Activated naive CD8-positive, alpha-beta T cell treated with anti-CD3 and anti-CD28 coated beads for 36 hours (primary cell): ENCODE results near the gene FST. TPM values are rescaled to one million over a fixed set of nuclear protein-coding genes. Genes with fewer than 3 reads are reported as not detected.
A peak's percentile ranks its signal among the peaks of the same experiment; 100 is the strongest.

Source experiments
- DNase-seq: peaks from one replicate; pipeline ENCODE4 v3.0.0; 2021
- H3K27ac Mint-ChIP-seq: one replicate; pipeline ENCODE4 v1.8.0; 2022; ENCODE audit warnings: mild to moderate bottlenecking, moderate library complexity, mixed read lengths
- H3K27me3 Mint-ChIP-seq: one replicate; pipeline ENCODE4 v1.8.0; 2022; ENCODE audit warnings: mild to moderate bottlenecking, mixed read lengths
- H3K36me3 Mint-ChIP-seq: one replicate; pipeline ENCODE4 v1.8.0; 2021; ENCODE audit warnings: mild to moderate bottlenecking, mixed read lengths
- H3K4me1 Mint-ChIP-seq: one replicate; pipeline ENCODE4 v1.8.0; 2021; ENCODE audit warnings: mixed read lengths
- H3K4me3 Mint-ChIP-seq: one replicate; pipeline ENCODE4 v1.8.0; 2022; ENCODE audit warnings: mild to moderate bottlenecking, moderate library complexity, mixed read lengths
- H3K9me3 Mint-ChIP-seq: one replicate; pipeline ENCODE4 v1.8.0; 2022; ENCODE audit warnings: mixed read lengths
- total RNA-seq, 2 experiments: library from RNA; stranded (reverse); gene quantifications; one replicate each; pipeline ENCODE4 v1.2.3, GENCODE V29; 2021

Gene FST
- total RNA-seq, 2 experiments from 2014 or later: 0.10 to 0.22 TPM

DNA sequence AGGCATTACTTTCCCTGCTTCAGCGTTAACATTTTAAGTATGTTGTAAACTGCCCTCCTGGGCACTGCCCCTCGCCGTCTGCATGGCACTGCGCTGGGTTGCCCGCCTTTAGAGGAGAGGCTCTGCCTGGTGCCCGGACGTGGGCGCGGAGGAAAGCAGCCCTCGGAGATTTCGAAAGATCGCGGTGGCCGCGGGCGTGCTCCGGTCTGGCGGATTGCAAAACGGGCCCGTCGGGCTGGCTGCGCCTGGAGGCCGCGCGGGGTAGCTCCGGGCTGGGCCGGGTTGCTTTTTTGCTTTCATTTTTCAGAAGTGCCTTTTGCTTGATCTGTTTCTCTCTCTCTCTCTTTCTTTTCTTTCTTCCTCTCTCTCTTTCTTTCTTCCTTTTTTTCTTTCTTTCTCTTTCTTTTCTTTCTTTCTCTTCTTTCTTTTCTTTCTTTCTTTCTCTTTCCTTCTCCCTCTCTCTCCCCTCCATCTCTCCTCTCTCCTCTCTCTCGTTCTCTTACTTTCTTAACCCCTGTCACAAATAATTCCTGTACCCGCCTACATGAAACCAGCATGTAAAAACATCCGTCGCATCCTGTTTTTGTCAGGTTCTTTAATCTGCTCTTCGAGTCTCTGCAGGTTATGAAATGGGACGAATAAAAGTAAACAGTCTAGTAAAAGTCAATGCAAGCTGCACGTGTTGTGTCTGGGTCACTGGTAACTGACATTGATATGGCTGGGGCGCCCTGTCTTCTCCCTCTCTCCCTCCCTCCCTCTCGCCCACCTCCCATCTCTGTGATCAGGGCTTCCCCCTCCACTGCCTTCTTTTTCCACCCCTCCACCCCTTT is 1.7 kb downstream of the FST start:
- Mint-ChIP-seq H3K4me3 (peak overlapping the region; percentile 83), H3K4me1 (peaks cover 24% of the 10 kb centered on the region), H3K27ac (peak overlapping the region; percentile 72), H3K9me3 (no peaks in the 10 kb centered on the region), H3K36me3 (no peaks in the 10 kb centered on the region), H3K27me3 (peaks cover 72% of the 10 kb centered on the region)
- DNase-seq: peak; percentile 77

DNA sequence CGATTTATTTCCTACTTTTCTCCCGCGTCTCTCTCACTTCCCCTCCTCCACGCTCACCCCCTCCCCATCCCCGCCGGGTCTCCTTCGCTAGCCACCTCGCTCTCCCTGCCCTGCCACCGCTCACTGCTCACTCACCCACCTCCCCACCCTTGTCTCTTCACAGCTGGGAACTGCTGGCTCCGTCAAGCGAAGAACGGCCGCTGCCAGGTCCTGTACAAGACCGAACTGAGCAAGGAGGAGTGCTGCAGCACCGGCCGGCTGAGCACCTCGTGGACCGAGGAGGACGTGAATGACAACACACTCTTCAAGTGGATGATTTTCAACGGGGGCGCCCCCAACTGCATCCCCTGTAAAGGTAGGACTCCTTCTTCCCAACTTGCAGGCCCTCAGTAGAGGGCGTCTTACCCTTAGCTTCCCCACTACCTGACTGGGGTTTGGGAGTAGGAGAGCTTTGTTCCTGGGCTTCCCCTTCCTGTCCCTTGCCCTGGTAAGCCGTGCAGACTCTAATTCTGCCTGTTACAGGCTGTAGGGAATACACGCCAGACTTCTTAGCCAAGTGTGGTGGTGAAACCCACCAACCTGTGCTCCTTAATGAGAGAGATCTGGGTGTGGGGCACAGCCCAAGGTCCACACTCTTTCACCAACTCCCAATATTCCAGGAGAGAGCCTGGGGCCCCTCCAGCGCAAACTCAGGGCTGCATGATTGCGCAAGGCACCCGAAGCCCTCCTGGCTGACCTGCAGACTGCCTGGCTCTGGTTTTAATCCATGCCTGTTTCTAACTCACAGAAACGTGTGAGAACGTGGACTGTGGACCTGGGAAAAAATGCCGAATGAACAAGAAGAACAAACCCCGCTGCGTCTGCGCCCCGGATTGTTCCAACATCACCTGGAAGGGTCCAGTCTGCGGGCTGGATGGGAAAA is 2.5 kb downstream of the FST start:
- Mint-ChIP-seq H3K36me3 (no peaks in the 10 kb centered on the region), H3K9me3 (no peaks in the 10 kb centered on the region), H3K27me3 (peaks cover 72% of the 10 kb centered on the region), H3K4me1 (peaks cover 24% of the 10 kb centered on the region), H3K27ac (no peak overlapping the region), H3K4me3 (peak overlapping the region; percentile 83)
- peak; percentile 12 for DNase-seq

DNA sequence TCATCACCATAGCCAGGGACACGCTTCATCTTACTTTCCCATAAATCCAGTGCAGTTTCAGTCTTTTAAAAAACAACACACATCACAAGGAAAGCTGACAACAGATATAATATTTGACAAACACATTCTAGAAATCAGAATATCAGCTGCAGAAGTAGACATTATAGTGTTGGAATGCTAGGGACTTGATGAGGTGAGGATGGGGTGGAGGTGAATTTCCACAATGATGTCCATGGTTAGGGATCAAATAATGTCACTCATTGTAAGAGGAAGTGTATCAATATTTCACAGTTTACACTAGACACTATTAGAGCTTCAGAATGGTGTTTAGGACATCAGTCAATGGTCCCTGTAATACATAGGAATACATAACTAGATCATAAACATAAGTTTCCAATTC is 7.0 kb downstream of the FST start:
- Mint-ChIP-seq H3K27me3 (peaks cover 61% of the 10 kb centered on the region), H3K36me3 (no peaks in the 10 kb centered on the region), H3K4me1 (peaks cover 6% of the 10 kb centered on the region), H3K4me3 (no peak overlapping the region), H3K9me3 (no peaks in the 10 kb centered on the region), H3K27ac (no peak overlapping the region)
- no peak for DNase-seq

DNA sequence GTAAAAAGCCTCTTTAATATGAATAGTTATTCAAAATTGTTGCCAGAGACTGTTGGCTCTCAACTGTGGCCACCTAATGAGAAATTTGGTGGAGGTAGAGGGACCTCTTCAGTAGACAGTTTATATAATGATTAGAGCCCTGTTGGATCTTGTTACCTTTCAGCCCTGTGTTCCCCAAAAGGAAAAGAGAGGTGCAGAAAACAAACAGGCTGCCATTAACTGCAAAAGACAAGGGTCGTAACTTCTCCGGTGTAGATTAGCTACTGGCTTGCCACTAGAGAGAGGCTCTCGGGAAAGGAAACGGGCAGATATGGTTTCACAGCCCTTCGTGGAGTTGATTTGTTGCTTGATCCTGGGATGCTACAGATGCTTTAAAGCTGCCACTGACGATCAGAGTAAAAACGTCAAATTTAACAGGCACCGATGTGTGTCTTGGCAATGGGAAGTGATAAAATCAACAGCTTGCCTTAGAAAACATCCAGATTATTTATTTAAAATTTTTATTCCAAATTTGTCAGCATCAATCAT is 7.8 kb downstream of the FST start:
- H3K36me3 Mint-ChIP-seq: no peaks in the 10 kb centered on the region
- no peak overlapping the region for H3K27ac Mint-ChIP-seq

DNA sequence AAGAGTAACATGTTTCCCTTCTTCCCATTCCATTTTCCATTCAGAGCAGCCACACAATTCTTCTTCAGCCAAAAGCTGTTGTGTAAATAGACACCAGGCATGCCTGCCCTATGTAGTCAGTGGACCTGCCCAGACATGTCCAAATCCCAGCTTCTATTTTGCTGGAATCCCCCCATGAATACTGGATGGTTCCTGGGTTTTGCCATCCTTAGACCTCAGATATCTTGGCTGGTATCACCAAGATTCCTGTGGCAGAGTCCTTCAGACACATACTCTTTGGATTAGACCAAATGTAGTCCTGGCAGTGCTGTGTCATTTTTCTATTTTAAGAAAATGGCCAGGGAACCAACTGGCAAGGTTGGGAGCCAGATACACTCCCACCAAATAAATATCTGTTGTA is 10.3 kb downstream of the FST start:
- peaks cover 44% of the 10 kb centered on the region for H3K27me3 Mint-ChIP-seq
- H3K27ac Mint-ChIP-seq: no peak overlapping the region
- no peaks in the 10 kb centered on the region for H3K36me3 Mint-ChIP-seq
- DNase-seq: no peak
- H3K4me3 Mint-ChIP-seq: no peak overlapping the region
- peaks cover 3% of the 10 kb centered on the region for H3K9me3 Mint-ChIP-seq
- no peaks in the 10 kb centered on the region for H3K4me1 Mint-ChIP-seq

More for the DNA sequence above, 7.8 kb downstream of the FST start:
- peaks cover 53% of the 10 kb centered on the region for H3K27me3 Mint-ChIP-seq
- no peaks in the 10 kb centered on the region for H3K4me1 Mint-ChIP-seq
- H3K4me3 Mint-ChIP-seq: no peak overlapping the region
- no peaks in the 10 kb centered on the region for H3K9me3 Mint-ChIP-seq
- DNase-seq: no peak

DNA sequence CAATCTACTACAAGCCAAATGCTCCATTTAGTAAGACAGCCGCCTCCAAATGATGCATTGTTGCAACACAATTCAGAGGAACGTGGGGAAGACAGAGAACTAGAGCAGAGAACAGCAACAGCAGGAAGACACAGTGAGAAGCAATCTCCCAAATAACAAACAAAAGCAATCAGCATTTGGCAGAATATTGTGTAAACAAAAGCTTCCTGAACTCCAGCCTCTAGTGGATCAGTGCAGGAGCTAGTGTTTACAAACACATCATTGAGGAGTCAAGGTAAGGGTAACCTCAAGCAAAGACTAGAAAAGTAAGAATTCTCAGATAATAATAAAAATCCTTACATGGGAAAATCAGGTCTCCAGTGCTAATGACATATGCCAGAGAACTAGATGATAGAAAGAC is 20.6 kb downstream of the FST start:
- H3K4me1 Mint-ChIP-seq: no peaks in the 10 kb centered on the region
- DNase-seq: no peak
- no peak overlapping the region for H3K4me3 Mint-ChIP-seq
- peaks cover 29% of the 10 kb centered on the region for H3K27me3 Mint-ChIP-seq
- H3K36me3 Mint-ChIP-seq: no peaks in the 10 kb centered on the region
- no peaks in the 10 kb centered on the region for H3K9me3 Mint-ChIP-seq
- H3K27ac Mint-ChIP-seq: no peak overlapping the region

GRCh38 chr5:53503562-53504218 is 23.3 kb downstream of the FST start:
- Mint-ChIP-seq H3K27me3 (peaks cover 19% of the 10 kb centered on the region), H3K9me3 (no peaks in the 10 kb centered on the region), H3K4me3 (no peak overlapping the region), H3K36me3 (no peaks in the 10 kb centered on the region), H3K27ac (no peak overlapping the region), H3K4me1 (no peaks in the 10 kb centered on the region)
- DNase-seq: no peak

DNA sequence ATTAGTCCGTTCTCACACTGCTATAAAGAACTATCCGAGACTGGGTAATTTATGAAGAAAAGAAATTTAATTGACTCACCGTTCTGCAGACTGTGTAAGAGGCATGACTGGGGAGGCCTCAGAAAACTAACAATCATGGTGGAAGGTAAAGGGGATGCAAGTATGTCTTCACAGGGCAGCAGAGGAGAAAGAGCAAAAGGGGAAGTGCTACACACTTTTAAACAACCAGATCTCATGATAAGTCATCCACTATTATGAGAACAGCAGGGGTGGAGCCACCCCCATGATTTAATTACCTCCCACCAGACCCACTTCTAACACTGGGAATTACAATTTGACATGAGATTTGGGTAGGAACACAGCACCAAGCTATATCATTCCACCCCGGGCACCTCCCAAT is 26.6 kb downstream of the FST start:
- Mint-ChIP-seq H3K27me3 (peaks cover 10% of the 10 kb centered on the region), H3K27ac (no peak overlapping the region)

GRCh38 chr5:53508125-53508524 is 27.7 kb downstream of the FST start:
- Mint-ChIP-seq H3K36me3 (no peaks in the 10 kb centered on the region), H3K27ac (no peak overlapping the region), H3K4me1 (no peaks in the 10 kb centered on the region), H3K27me3 (peaks cover 4% of the 10 kb centered on the region), H3K4me3 (no peak overlapping the region), H3K9me3 (peaks cover 15% of the 10 kb centered on the region)
- DNase-seq: no peak

More for the DNA sequence above, 26.6 kb downstream of the FST start:
- Mint-ChIP-seq H3K4me1 (no peaks in the 10 kb centered on the region), H3K9me3 (peaks cover 14% of the 10 kb centered on the region), H3K36me3 (no peaks in the 10 kb centered on the region), H3K4me3 (no peak overlapping the region)
- no peak for DNase-seq

GRCh38 chr5:53512539-53512938 is 32.1 kb downstream of the FST start:
- Mint-ChIP-seq H3K27ac (no peak overlapping the region), H3K36me3 (no peaks in the 10 kb centered on the region), H3K4me1 (no peaks in the 10 kb centered on the region), H3K27me3 (peaks cover 8% of the 10 kb centered on the region), H3K4me3 (no peak overlapping the region), H3K9me3 (peaks cover 15% of the 10 kb centered on the region)
- DNase-seq: no peak

DNA sequence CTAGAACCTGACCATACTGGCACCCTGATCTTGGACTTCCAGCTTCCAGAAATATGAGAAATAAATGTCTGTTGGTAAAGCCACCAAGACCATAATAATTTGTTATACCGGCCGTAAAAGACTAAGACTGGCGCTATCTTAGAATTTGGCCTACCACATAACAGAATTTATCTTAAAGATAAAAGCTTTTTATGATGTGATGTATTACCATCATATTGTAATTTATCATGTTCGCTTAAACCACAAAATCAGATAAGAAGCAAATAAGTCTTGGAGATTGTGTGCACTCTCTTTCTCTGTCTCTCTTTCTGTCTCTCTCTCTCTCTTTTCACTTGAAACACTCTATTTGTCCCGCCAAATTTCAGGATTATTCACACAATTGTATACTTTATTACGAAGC is 35.6 kb downstream of the FST start:
- Mint-ChIP-seq H3K27ac (no peak overlapping the region), H3K4me1 (no peaks in the 10 kb centered on the region), H3K36me3 (no peaks in the 10 kb centered on the region), H3K9me3 (peaks cover 6% of the 10 kb centered on the region), H3K27me3 (peaks cover 13% of the 10 kb centered on the region), H3K4me3 (no peak overlapping the region)
- DNase-seq: no peak

- Mint-ChIP-seq H3K9me3 (peaks cover 8% of the 10 kb centered on the region), H3K36me3 (no peaks in the 10 kb centered on the region), H3K27me3 (peaks cover 13% of the 10 kb centered on the region), H3K4me1 (no peaks in the 10 kb centered on the region), H3K27ac (no peak overlapping the region), H3K4me3 (no peak overlapping the region)
- DNase-seq: no peak
These were observed 40.4 kb downstream of the FST start for GRCh38 chr5:53520813-53521212.
